H1 (cell line): ENCODE measurements around the gene DCDC2. TPM values are rescaled to one million over a fixed set of nuclear protein-coding genes. Genes with fewer than 3 reads are reported as not detected.

Source experiments
- ASH2L ChIP-seq: fragments of 200-600, 300-600 bp; sonication (generic); IDR thresholded peaks from one replicate; pipeline ENCODE4 v1.7.1; 2017; ENCODE audit warnings: low read length
- CHD7 ChIP-seq: fragments of 300-600 bp; sonication (generic); IDR thresholded peaks from 2 replicates; pipeline ENCODE4 v1.7.1; 2012; ENCODE audit warnings: low read length, moderate library complexity, mild to moderate bottlenecking, inconsistent platforms; ENCODE audit not compliant: insufficient replicate concordance
- EGR1 ChIP-seq: IDR thresholded peaks from 2 replicates; pipeline ENCODE4 v1.6.1; 2011; ENCODE audit warnings: low read depth, low read length, borderline replicate concordance
- TAF7 ChIP-seq: optimal IDR thresholded peaks from 2 replicates; pipeline ENCODE3; 2011; ENCODE audit warnings: low read depth, mild to moderate bottlenecking, inconsistent platforms, low read length, moderate library complexity, borderline replicate concordance
- polyA plus RNA-seq, 7 experiments: library from polyadenylated mRNA; depleted of rRNA in 3 of 7; stranded (reverse) in 5 of 7; unstranded in 2 of 7; fragments of >200 nt in 5 of 7; fragments of 200-250 nt in 2 of 7; gene quantifications; 1 replicate in 5 of 7; 2 replicates in 1 of 7; 4 replicates in 1 of 7; pipeline versions ENCODE4 v1.2.1 to v1.2.3, GENCODE V29; 2011 to 2013; ENCODE audit warnings: missing spikeins in 2 of 7, mixed read lengths in 2 of 7
- total RNA-seq: library from RNA; stranded (reverse); fragmentation: NEBNext Ultra II Directional; extraction: Animal tissue kit (Norgen Biotek cat#: 25700); gene quantifications from 2 replicates; pipeline ENCODE4 v1.2.1, GENCODE V29; 2021

DCDC2 gene
- total and polyA plus RNA-seq, 2 of the 8 experiments (the other 6 are each of a cell fraction or from before 2014, with no cell fraction given) = 0.03 to 0.15 TPM

- no peak for TF ChIP-seq TAF7
- TF ChIP-seq ASH2L = no peak
- TF ChIP-seq CHD7 = no peak
- TF ChIP-seq EGR1 = no peak
These were observed 117.4 kb downstream of the DCDC2 start (continued) for GRCh38 chr6:24240380-24240928.
